ENCODE data around the gene COL27A1.
A peak's percentile ranks its signal among the peaks of the same experiment; 100 is the strongest.

COL27A1 gene

GRCh38 chr9:114336699-114337395, 181.5 kb downstream of the COL27A1 start:
- DNase-seq (ENCODE audit: low read depth, low spot score): no peak
- no peak overlapping the region for H3K4me3 ChIP-seq (ENCODE audit: low read length)

GRCh38 chr9:114338187-114338586, 182.8 kb downstream of the COL27A1 start:
- H3K4me3 ChIP-seq (ENCODE audit: low read length): no peak overlapping the region

DNA sequence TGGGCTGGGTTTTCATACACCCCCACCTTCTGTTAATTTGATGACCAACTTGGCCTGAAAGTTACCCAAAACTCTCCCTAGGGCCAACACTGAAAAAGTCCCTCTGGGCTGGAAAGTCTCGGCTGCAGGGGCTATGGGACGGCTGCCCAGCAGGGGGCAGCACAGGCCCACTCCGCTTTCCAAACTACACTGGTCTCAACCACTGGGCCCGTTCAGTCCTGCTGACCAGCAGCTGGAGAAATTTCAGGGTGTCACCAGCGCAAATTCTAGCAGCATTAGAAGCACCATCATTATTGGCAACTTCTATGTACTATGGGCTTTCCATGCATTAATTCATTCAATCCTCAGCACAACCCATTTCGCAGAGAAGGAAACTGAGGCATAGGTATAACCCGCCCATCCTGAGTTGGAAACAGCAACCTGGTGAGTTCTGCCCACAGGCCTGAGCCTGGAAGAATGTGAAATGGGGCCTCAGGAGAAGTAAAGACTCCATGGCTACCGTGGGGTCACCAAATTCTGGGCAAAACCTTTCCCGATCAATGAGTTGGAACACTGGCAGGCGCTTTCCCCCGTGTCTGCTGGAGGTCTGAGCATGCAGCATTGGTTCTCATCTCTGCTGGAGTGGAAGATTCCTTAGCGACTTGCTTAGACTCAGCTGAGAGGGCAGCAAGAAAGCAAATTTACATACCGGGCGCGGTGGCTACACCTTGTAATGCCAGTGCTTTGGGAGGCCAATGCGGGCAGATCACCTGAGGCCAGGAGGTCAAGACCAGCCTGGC, 184.0 kb downstream of the COL27A1 start:
- peak; percentile 30 for DNase-seq (ENCODE audit: low read depth, low spot score)
- H3K4me3 ChIP-seq (ENCODE audit: low read length): no peak overlapping the region

More at GRCh38 chr9:114338187-114338586, 182.8 kb downstream of the COL27A1 start:
- no peak for DNase-seq (ENCODE audit: low read depth, low spot score)

DNA sequence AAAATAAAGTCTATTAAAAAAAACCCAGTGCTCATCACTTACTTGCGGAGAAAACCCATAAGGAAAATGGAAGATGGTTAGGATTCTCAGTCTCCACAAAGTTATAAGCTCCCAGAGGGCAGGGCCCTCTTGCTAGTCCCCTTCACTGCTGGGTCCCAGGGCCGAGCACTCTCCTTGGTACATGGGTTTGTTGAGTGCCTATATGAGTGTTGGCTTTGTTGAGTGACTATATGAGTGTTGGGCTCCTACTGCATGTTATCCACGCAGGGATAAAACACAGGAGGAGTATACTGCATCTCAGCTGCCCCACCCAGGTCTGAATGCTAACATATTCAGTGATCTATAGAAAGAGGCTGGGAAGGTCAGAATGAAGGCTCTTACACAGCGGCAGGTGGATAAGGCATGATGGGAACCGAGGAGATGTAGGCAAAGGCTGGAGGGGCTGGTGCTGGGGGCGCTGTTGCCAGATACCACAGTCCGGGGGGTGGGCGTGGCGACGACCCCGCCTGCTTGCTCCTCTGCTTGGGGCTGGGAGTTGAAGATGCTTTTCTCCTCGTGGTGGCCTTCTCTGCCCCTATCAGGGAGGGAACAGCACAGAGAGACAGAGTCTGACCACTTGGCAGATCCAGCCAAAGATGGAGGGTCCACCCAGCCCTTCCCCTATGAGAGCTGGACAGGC, 186.0 kb downstream of the COL27A1 start:
- DNase-seq (ENCODE audit: low read depth, low spot score): no peak
- no peak overlapping the region for H3K4me3 ChIP-seq (ENCODE audit: low read length)

DNA sequence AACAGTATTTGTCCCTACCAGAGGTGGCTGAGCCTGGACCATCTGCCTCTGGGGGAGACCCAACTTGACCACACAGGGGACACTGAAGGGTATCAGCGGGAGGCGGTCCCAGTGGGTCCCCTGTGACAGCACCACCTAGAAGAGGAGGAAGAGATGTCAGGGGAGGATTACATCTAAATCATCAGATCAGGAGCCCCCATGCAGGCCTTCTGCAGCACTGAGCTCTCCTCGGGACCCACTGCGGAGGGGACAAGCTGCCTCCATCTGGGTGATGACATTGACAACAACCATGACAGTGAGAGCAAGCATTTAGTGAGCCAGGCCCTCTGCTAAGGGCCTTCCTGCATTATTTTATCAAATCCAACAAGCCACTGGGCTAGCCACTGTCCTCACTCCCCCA, 186.7 kb downstream of the COL27A1 start:
- DNase-seq (ENCODE audit: low read depth, low spot score): no peak
- no peak overlapping the region for H3K4me3 ChIP-seq (ENCODE audit: low read length)

GRCh38 chr9:114342755-114343440, 187.6 kb downstream of the COL27A1 start:
- no peak for DNase-seq (ENCODE audit: low read depth, low spot score)
- no peak overlapping the region for H3K4me3 ChIP-seq (ENCODE audit: low read length)

GRCh38 chr9:114343471-114344187, 188.3 kb downstream of the COL27A1 start:
- DNase-seq (ENCODE audit: low read depth, low spot score): no peak
- H3K4me3 ChIP-seq (ENCODE audit: low read length): no peak overlapping the region

DNA sequence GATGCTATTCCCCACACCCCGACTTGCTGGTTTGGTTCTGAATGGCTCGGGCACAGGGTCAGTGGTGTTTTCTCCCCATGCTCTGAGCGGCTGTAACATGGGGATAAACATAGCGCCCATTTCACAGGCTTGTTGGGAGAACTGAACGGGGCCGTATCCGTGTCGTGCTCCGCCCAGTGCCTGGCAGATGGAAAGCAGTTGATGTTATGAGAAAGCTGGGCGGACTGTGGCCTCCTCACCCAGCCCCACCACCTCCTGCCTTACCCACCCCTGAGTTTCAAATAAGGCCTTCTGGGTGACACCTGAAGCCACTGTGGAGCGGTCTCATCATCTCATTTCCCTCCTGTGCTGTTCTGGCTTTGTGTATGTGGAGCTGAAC, 188.8 kb downstream of the COL27A1 start:
- no peak for DNase-seq (ENCODE audit: low read depth, low spot score)
- H3K4me3 ChIP-seq (ENCODE audit: low read length): no peak overlapping the region

DNA sequence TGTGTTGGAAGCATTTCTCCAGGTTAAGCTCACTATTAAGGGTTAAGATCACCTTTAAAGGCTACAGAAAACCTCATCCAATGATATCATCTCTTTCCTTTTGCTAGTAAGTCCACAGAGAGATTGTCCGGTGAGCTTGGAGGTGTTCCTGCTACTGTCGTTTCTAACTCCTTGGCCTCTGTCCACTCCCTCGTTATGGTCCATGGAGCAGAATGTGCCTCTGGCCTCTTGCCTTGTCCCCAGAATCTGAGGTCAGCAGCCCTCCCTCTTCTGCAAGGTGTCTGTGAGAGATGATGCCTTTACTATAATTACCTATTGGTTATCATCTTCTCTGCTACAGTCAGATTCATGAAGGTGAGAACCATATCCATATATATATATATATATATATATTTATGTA, 189.4 kb downstream of the COL27A1 start:
- no peak overlapping the region for H3K4me3 ChIP-seq (ENCODE audit: low read length)
- DNase-seq (ENCODE audit: low read depth, low spot score): no peak

GRCh38 chr9:114345493-114346065, 190.2 kb downstream of the COL27A1 start:
- H3K4me3 ChIP-seq (ENCODE audit: low read length): no peak overlapping the region
- DNase-seq (ENCODE audit: low read depth, low spot score): no peak

DNA sequence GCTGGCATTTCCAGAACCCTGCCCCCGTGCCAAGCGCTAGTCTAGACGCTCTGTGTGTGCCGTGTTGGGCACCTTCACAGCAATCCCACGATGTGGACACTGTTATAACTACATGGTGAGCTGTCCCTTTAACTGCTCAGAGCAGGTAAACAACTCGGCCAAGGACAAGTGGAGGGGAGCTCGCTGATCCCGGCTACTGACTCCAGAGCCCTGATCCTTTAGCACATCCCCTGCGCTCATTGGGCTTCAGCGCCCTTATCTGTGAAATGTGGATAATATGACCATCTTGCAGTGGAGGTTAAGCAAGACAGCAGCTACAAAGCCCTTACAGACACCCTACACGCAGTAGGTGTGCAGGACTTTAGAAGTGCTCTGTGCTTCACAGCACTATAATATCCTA, 190.8 kb downstream of the COL27A1 start:
- DNase-seq (ENCODE audit: low read depth, low spot score): no peak
- no peak overlapping the region for H3K4me3 ChIP-seq (ENCODE audit: low read length)

- no peak for DNase-seq (ENCODE audit: low read depth, low spot score)
- no peak overlapping the region for H3K4me3 ChIP-seq (ENCODE audit: low read length)
Observed at GRCh38 chr9:114347675-114348074, 192.3 kb downstream of the COL27A1 start.

- no peak for DNase-seq (ENCODE audit: low read depth, low spot score)
- H3K4me3 ChIP-seq (ENCODE audit: low read length): no peak overlapping the region
Observed at GRCh38 chr9:114348261-114348905, 193.0 kb downstream of the COL27A1 start.

- DNase-seq (ENCODE audit: low read depth, low spot score): peak; percentile 62
- H3K4me3 ChIP-seq (ENCODE audit: low read length): no peak overlapping the region
Observed at GRCh38 chr9:114348906-114349482, 193.7 kb downstream of the COL27A1 start.

DNA sequence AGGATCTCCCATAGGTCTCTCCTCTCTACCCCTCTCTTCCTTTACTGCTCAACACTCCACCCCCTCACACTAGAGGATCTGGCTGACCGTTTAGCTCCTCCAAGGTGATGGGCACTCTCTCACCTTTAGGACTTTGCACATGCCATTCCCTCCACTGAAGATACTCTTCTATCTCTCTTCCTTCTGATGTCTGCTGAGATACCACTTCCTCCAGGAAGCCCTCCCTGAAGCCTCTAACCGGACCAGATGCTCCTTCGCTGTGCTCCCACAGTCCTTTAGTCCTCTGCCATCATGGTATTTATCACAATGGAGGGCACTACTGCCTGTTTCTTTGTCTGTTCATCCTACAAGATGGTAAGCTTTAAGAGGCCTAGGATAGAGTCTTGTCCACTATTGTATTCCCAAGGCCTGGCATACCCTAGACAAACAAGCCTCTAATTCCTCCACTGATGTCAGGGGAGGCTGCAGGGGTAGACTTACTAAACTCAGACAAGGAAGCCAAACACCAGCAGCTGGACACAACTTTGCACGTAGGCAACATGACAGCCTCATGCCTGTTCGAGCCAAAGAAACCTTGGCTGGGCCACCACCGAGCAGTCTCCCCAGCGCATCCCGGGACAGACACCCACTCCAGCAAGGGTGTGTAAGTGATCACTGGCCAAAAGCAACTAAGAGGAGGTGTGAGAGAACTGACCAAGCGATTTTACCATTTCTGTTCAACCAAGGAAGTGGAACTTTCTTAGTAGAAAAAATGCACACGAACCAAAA, 194.6 kb downstream of the COL27A1 start:
- no peak for DNase-seq (ENCODE audit: low read depth, low spot score)
- H3K4me3 ChIP-seq (ENCODE audit: low read length): no peak overlapping the region

DNA sequence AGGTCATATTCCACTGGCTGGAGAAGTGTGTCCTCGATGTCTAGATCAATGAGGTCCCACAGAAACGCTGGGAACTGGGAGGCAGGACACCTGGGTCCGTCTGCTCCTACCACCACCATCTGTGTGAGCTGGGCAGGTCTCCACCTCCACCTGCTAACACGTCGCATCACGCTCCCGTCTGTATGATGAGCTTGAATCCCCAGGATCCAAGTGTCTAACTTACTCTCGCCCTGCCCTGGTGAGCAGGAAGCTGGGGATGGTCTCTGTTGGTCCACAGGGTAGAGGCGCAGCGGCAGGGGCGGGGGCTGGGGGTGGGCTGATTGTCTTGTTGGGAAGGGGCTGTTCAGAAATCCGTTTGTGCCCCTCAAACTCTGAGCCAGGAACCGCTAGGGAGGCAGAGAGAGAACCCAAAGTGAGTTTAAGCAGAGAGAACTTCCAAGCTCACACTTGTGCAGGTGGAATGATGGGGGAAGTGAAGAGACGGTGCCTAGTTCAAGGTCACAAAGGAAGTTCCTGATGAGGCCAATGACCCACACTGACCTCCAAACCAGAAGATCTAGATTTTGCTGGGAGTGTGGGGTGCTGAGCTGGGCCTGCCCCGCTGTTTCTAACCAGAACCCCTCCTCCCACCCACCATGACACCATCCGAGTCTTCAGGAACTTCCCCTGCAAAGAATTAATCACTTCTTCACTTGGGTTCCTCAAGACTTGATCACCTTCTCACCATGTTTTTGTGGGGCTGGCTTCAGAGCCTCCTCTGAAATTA, 195.5 kb downstream of the COL27A1 start:
- no peak overlapping the region for H3K4me3 ChIP-seq (ENCODE audit: low read length)
- DNase-seq (ENCODE audit: low read depth, low spot score): no peak

Measured in Jurkat, Clone E6-1 (cell line).